T follicular helper cell (primary cell): ENCODE measurements around the gene EFHC1.

Source experiments
- DNase-seq: peaks from one replicate; pipeline ENCODE4 v3.0.0-alpha.2; 2020; ENCODE audit warnings: low read depth

Gene EFHC1

GRCh38 chr6:52554684-52555280 is 134.6 kb downstream of the EFHC1 start:
- no peak for DNase-seq

- DNase-seq = no peak
Measured at GRCh38 chr6:52555518-52556233, 135.5 kb downstream of the EFHC1 start.

GRCh38 chr6:52557389-52558265 is 137.5 kb downstream of the EFHC1 start:
- DNase-seq = no peak

GRCh38 chr6:52558266-52559000 is 138.3 kb downstream of the EFHC1 start:
- no peak for DNase-seq

- no peak for DNase-seq
Measured at GRCh38 chr6:52560462-52560861, 140.3 kb downstream of the EFHC1 start.

GRCh38 chr6:52562911-52563310 is 142.8 kb downstream of the EFHC1 start:
- no peak for DNase-seq

- no peak for DNase-seq
Measured at GRCh38 chr6:52564856-52565255, 144.7 kb downstream of the EFHC1 start.

GRCh38 chr6:52566201-52566600 is 146.1 kb downstream of the EFHC1 start:
- DNase-seq = no peak

GRCh38 chr6:52566853-52567279 is 146.7 kb downstream of the EFHC1 start:
- DNase-seq = no peak

- DNase-seq = no peak
Measured at GRCh38 chr6:52568320-52568719, 148.2 kb downstream of the EFHC1 start.

GRCh38 chr6:52570291-52570700 is 150.2 kb downstream of the EFHC1 start:
- no peak for DNase-seq

- DNase-seq = no peak
Measured at GRCh38 chr6:52571099-52571755, 151.1 kb downstream of the EFHC1 start.

- DNase-seq = no peak
Measured at GRCh38 chr6:52572536-52572935, 152.4 kb downstream of the EFHC1 start.

GRCh38 chr6:52573295-52573694 is 153.2 kb downstream of the EFHC1 start:
- DNase-seq = no peak
